22Rv1 (cell line): Measurements from ENCODE around the gene PYCARD.

ENCODE experiments used
- CTCF ChIP-seq: fragments of 450-650 bp; IDR thresholded peaks from 2 replicates; pipeline ENCODE4 v1.5.1; 2017; ENCODE audit warnings: mild to moderate bottlenecking
- ZFX ChIP-seq: fragments of 450-650 bp; IDR thresholded peaks from 2 replicates; pipeline ENCODE4 v1.6.1; 2017; ENCODE audit warnings: antibody characterized with exemption, borderline replicate concordance

GRCh38 chr16:31184888-31185287, 17.7 kb downstream of the PYCARD start:
- TF ChIP-seq CTCF = no peak
- no peak for TF ChIP-seq ZFX
